Measurements from ENCODE around the gene JPT1. TPM values are rescaled to one million over a fixed set of nuclear protein-coding genes. Genes with fewer than 3 reads are reported as not detected.

JPT1 gene
- total and polyA plus RNA-seq, 2 donors (not counting 3 experiments of a cell fraction or from before 2014, with no cell fraction given) = 212 to 352 TPM

DNA sequence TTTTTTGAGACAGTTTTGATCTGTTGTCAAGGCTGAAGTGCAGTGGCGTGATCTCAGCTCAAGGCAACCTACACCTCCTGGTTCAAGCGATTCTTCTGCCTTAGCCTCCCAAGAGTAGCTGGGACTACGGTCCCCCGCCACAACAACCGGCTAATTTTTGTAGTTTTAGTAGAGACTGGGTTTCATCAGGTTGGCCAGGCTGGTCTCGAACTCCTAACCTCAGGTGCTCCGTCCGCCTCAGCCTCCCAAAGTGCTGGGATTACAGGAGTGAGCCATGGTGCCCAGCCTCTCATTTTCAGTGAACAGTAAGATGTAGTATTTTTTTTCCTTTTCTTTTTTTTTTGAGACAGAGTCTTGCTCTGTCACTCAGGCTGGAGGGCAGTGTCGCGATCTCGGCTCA lies 20.7 kb upstream of the JPT1 start:
- Histone ChIP-seq H3K9me1 (replicated peaks; ENCODE audit: control insufficient read depth, extremely low read depth, insufficient read depth, low read length) (no peaks in the 10 kb centered on the region), H3K79me2 (ENCODE audit: control insufficient read depth, insufficient read depth, low read length) (peaks cover 62% of the 10 kb centered on the region), H3K4me3 (replicated peaks in 1 of 3; ENCODE audit: insufficient read depth in 1 of 3, low read depth in 1 of 3, low read length in 3 of 3) (no peak overlapping the region), H3K27ac (ENCODE audit: insufficient read depth, low read depth, low read length) (no peak overlapping the region), H4K20me1 (replicated peaks; ENCODE audit: control insufficient read depth, extremely low read depth, insufficient read depth, low read length) (no peaks in the 10 kb centered on the region), H2AFZ (ENCODE audit: low read depth, low read length) (no peak overlapping the region), H3K36me3 (ENCODE audit: control insufficient read depth in 2 of 2, extremely low read depth in 1 of 2, insufficient read depth in 2 of 2, low read length in 2 of 2) (peaks cover 16 to 38% of the 10 kb centered on the region in 2 experiments), H3K4me1 (ENCODE audit: control insufficient read depth, extremely low read depth, insufficient read depth, low read length) (no peaks in the 10 kb centered on the region), H3K9me3 (replicated peaks; ENCODE audit: control insufficient read depth, insufficient read depth, low read length) (no peaks in the 10 kb centered on the region), H3K9ac (replicated peaks; ENCODE audit: extremely low read depth, insufficient read depth, low read length) (no peak overlapping the region), H3K4me2 (ENCODE audit: insufficient read depth, low read length) (no peak overlapping the region), H3K27me3 (ENCODE audit: control insufficient read depth in 2 of 2, insufficient read depth in 2 of 2, low read length in 2 of 2) (no peaks in the 10 kb centered on the region)
- no TSS peak for BruUV-seq (replicated peaks)
- no peak for TF ChIP-seq MYC (IDR thresholded peaks at IDR 0.05; ENCODE audit: low read depth, low read length)
- TF ChIP-seq, protein P1, sequence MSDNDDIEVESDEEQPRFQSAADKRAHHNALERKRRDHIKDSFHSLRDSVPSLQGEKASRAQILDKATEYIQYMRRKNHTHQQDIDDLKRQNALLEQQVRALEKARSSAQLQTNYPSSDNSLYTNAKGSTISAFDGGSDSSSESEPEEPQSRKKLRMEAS (IDR thresholded peaks at IDR 0.05; ENCODE audit: insufficient read depth, insufficient read length) = no peak
- no peak for TF ChIP-seq GATA2 (IDR thresholded peaks at IDR 0.05; ENCODE audit: insufficient read depth, insufficient read length, low read depth, low read length)
- no peak for TF ChIP-seq JUN (IDR thresholded peaks at IDR 0.05; ENCODE audit: borderline replicate concordance, insufficient read depth, insufficient read length, low read depth)
- TF ChIP-seq POLR2A (IDR thresholded peaks at IDR 0.05; ENCODE audit: low read depth, low read length) = no peak
- no peak for TF ChIP-seq EZH2 (IDR thresholded peaks at IDR 0.05; ENCODE audit: borderline replicate concordance, low read depth, low read length, severe bottlenecking)
- TF ChIP-seq, protein P2, sequence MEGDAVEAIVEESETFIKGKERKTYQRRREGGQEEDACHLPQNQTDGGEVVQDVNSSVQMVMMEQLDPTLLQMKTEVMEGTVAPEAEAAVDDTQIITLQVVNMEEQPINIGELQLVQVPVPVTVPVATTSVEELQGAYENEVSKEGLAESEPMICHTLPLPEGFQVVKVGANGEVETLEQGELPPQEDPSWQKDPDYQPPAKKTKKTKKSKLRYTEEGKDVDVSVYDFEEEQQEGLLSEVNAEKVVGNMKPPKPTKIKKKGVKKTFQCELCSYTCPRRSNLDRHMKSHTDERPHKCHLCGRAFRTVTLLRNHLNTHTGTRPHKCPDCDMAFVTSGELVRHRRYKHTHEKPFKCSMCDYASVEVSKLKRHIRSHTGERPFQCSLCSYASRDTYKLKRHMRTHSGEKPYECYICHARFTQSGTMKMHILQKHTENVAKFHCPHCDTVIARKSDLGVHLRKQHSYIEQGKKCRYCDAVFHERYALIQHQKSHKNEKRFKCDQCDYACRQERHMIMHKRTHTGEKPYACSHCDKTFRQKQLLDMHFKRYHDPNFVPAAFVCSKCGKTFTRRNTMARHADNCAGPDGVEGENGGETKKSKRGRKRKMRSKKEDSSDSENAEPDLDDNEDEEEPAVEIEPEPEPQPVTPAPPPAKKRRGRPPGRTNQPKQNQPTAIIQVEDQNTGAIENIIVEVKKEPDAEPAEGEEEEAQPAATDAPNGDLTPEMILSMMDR (IDR thresholded peaks at IDR 0.05; ENCODE audit: extremely low read depth in 1 of 2, insufficient read depth in 1 of 2, low read depth in 1 of 2, low read length in 2 of 2) = no peak
- TF ChIP-seq FOS (IDR thresholded peaks at IDR 0.05; ENCODE audit: borderline replicate concordance, insufficient read depth, low read length) = no peak
- TF ChIP-seq POLR2AphosphoS5 (IDR thresholded peaks at IDR 0.05; ENCODE audit: insufficient read depth, low read depth, low read length) = no peak
- ChIA-PET CTCF (interaction anchor here (1.0 to 3.4 kb wide), 7 partner anchors 8 to 103 kb away, joined by 3 to 18 read pairs (median 3); partner anchors contain the start of gene SUMO2), POLR2A (no interaction called here)
- DNase-seq (ENCODE audit: low read depth, low spot score) (no peak), FAIRE-seq (peak; percentile 31)
- intact Hi-C loops (cut with micrococcal nuclease) (no loop called here), dilution Hi-C loops (cut with MboI; ENCODE audit: extremely low pct_ligation_motif_present, low sequenced_read_pairs) (no loop called here)
